HepG2 (cell line): ENCODE measurements around the gene PGK2. TPM values are rescaled to one million over a fixed set of nuclear protein-coding genes. Genes with fewer than 3 reads are reported as not detected.

ENCODE experiments used
- ATAC-seq: fragments of 200-7000 bp; cut with Tn5 transposase; 3 replicates; pipeline ENCODE4 v1.9.1; 2020; ENCODE audit warnings: mild to moderate bottlenecking, moderate library complexity
- BruUV-seq: library from RNA; stranded (reverse); fragments of 400-500 nt; replicated peaks from 2 replicates; lab custom pipeline; 2021; lab: Mats Ljungman, UMichigan
- CTCF ChIA-PET: fragments of 300-600 bp; formaldehyde crosslinking; extraction: SDS; loops from one replicate; lab custom pipeline; 2021; ENCODE audit warnings: low total read pairs, inconsistent platforms, low intra/inter-chr PET ratio; lab: Yijun Ruan, JAX
- POLR2A ChIA-PET: fragments of 350-600 bp; sonication (Branson Sonifier 250); formaldehyde crosslinking; loops from one replicate; lab custom pipeline; 2020; ENCODE audit warnings: antibody characterized with exemption, inconsistent platforms; lab: Yijun Ruan, JAX
- DNase-seq: peaks from one replicate; pipeline ENCODE4 v3.0.0-alpha.2; 2015; ENCODE audit warnings: low spot score
- FAIRE-seq: peaks from 3 replicates; lab custom pipeline; 2011; peaks lifted over from hg19 to GRCh38; lab: Jason Lieb, UNC
- H2AFZ ChIP-seq: one replicate; pipeline ENCODE4 v1.6.1; 2011; ENCODE audit warnings: low read length, inconsistent platforms
- H3K27ac ChIP-seq: fragments of 300-600 bp; 3 replicates; pipeline ENCODE4 v1.8.0; 2011; ENCODE audit warnings: mixed run types, mild to moderate bottlenecking, mixed read lengths, low read length, inconsistent platforms; ENCODE audit not compliant: insufficient read depth; ENCODE audit errors: extremely low read length
- H3K27me3 ChIP-seq, 2 experiments: fragments of 200-600 bp in 1 of 2; 2 replicates in 1 of 2; 3 replicates in 1 of 2; pipeline versions ENCODE4 v1.6.0 to v1.8.0; 2011; ENCODE audit warnings: low read length in 2 of 2, mild to moderate bottlenecking in 2 of 2, moderate library complexity in 2 of 2, inconsistent platforms in 1 of 2; ENCODE audit not compliant: insufficient read depth in 2 of 2, control insufficient read depth in 1 of 2
- H3K36me3 ChIP-seq, 2 experiments: fragments of 200-600 bp in 1 of 2; replicated peaks in 1 of 2; 2 replicates in 1 of 2; 3 replicates in 1 of 2; pipeline versions ENCODE4 v1.5.1 to v1.8.0; 2011; ENCODE audit warnings: low read length in 2 of 2, inconsistent platforms in 1 of 2; ENCODE audit not compliant: insufficient read depth in 2 of 2, control insufficient read depth in 1 of 2
- H3K4me1 ChIP-seq: 2 replicates; pipeline ENCODE4 v1.5.1; 2012; ENCODE audit warnings: low read length, inconsistent platforms; ENCODE audit not compliant: insufficient read depth
- H3K4me2 ChIP-seq: 2 replicates; pipeline ENCODE4 v1.6.0; 2011; ENCODE audit warnings: low read depth, low read length, inconsistent platforms
- H3K4me3 ChIP-seq, 3 experiments: fragments of 200-600 bp in 1 of 3; sonication (generic), shearing (Covaris generic) in 1 of 3; replicated peaks in 1 of 3; 2 replicates each; pipeline ENCODE4 v1.5.1; 2011 to 2016; ENCODE audit warnings: low read length in 3 of 3, inconsistent platforms in 2 of 3, low read depth in 2 of 3, mild to moderate bottlenecking in 2 of 3, control low read depth in 1 of 3, mixed read lengths in 1 of 3; ENCODE audit not compliant: insufficient read depth in 1 of 3
- H3K79me2 ChIP-seq: one replicate; pipeline ENCODE4 v1.6.1; 2011; ENCODE audit warnings: low read length, inconsistent platforms; ENCODE audit not compliant: insufficient read depth
- H3K9ac ChIP-seq: 2 replicates; pipeline ENCODE4 v1.6.0; 2011; ENCODE audit warnings: mild to moderate bottlenecking, low read depth, low read length, inconsistent platforms; ENCODE audit not compliant: insufficient read depth
- H3K9me3 ChIP-seq: 2 replicates; pipeline ENCODE4 v1.5.1; 2012; ENCODE audit warnings: mild to moderate bottlenecking, low read length
- H4K20me1 ChIP-seq: 2 replicates; pipeline ENCODE4 v1.6.0; 2011; ENCODE audit warnings: inconsistent platforms, mild to moderate bottlenecking, low read length, moderate library complexity; ENCODE audit not compliant: insufficient read depth
- CHD2 ChIP-seq: IDR thresholded peaks from 2 replicates; pipeline ENCODE4 v1.6.1; 2011; ENCODE audit warnings: low read depth, low read length, improper control_type of control experiment
- CREB1 ChIP-seq, 2 experiments: fragments of 450-650 bp in 1 of 2; IDR thresholded peaks; 2 replicates each; pipeline ENCODE4 v1.6.1; 2016 to 2017; ENCODE audit warnings: control low read depth in 1 of 2, mild to moderate bottlenecking in 1 of 2, missing compliant biosample characterization in 1 of 2, missing genetic modification characterization in 1 of 2
- HNF4G ChIP-seq, 2 experiments: sonication (generic) in 1 of 2; formaldehyde crosslinking in 1 of 2; IDR thresholded peaks; 2 replicates each; pipeline versions ENCODE4 v1.4.0 to v1.6.1; 2011 to 2020; ENCODE audit warnings: borderline replicate concordance in 2 of 2, low read depth in 2 of 2, mild to moderate bottlenecking in 2 of 2, low read length in 1 of 2, missing genetic modification reagents in 1 of 2, moderate library complexity in 1 of 2
- JARID2 ChIP-seq: sonication (generic); formaldehyde crosslinking; IDR thresholded peaks from 2 replicates; pipeline ENCODE4 v1.8.1; 2023; ENCODE audit warnings: missing genetic modification reagents, inconsistent platforms; ENCODE audit not compliant: insufficient replicate concordance
- KLF6 ChIP-seq: IDR thresholded peaks from 2 replicates; pipeline ENCODE4 v1.8.0; 2016; ENCODE audit warnings: missing biosample characterization, missing genetic modification reagents
- NFIC ChIP-seq: IDR thresholded peaks from 2 replicates; pipeline ENCODE4 v1.6.1; 2012; ENCODE audit warnings: mild to moderate bottlenecking, low read length, inconsistent platforms
- POLR2G ChIP-seq: fragments of 200-400 bp; formaldehyde crosslinking; IDR thresholded peaks from 2 replicates; pipeline ENCODE4 v1.6.1; 2018; ENCODE audit warnings: mild to moderate bottlenecking, low read depth, low read length, moderate library complexity
- PPARG ChIP-seq: conservative IDR thresholded peaks from 2 replicates; pipeline ENCODE4 v1.6.1; 2016; ENCODE audit warnings: missing biosample characterization, missing genetic modification reagents
- RFX3 ChIP-seq: IDR thresholded peaks from 2 replicates; pipeline ENCODE4 v1.6.1; 2016; ENCODE audit warnings: missing biosample characterization, missing genetic modification reagents
- ZFP36 ChIP-seq: fragments of 150-350 bp; IDR thresholded peaks from 2 replicates; pipeline ENCODE4 v1.6.1; 2018; ENCODE audit warnings: borderline replicate concordance, low read length, low read depth; ENCODE audit not compliant: partially characterized antibody
- ZFX ChIP-seq: sonication (generic); formaldehyde crosslinking; IDR thresholded peaks from 2 replicates; pipeline ENCODE4 v1.4.0; 2020; ENCODE audit warnings: mild to moderate bottlenecking, low read depth, missing genetic modification reagents, moderate library complexity
- ZNF552 ChIP-seq: sonication (generic); formaldehyde crosslinking; IDR thresholded peaks from 2 replicates; pipeline ENCODE4 v1.9.0; 2022; ENCODE audit warnings: missing genetic modification reagents, mild to moderate bottlenecking, borderline replicate concordance
- WGBS: methylation state at CpG from one replicate; pipeline ENCODE4 v1.1.6; 2017; ENCODE audit warnings: low lambda C conversion rate; 5-methylcytosine and 5-hydroxymethylcytosine counted together
- in situ Hi-C: cut with HindIII; loops from 2 replicates; pipeline ENCODE4 v1.10.0; 2017; ENCODE audit warnings: low pct_unique_long_range_greater_than_20kb; ENCODE audit not compliant: extremely low pct_ligation_motif_present
- intact Hi-C: fragments of 100-400 bp; cut with micrococcal nuclease; formaldehyde crosslinking; loops from one replicate; pipeline ENCODE4 v1.10.0; 2022; ENCODE audit not compliant: unreplicated experiment
- polyA plus RNA-seq, 8 experiments: library from polyadenylated mRNA; depleted of rRNA in 3 of 8; stranded (reverse) in 7 of 8; unstranded in 1 of 8; fragments of >200 nt; fragmentation: Illumina TruSeq in 4 of 8; extraction: Trizol in 4 of 8; gene quantifications; 2 replicates each; pipeline versions ENCODE4 v1.2.1 to v1.2.3, GENCODE V29; 2011 to 2016; ENCODE audit warnings: low read depth in 4 of 8, missing spikeins in 1 of 8, mixed read lengths in 1 of 8; ENCODE audit not compliant: insufficient read depth in 1 of 8
- total RNA-seq, 5 experiments: library from RNA; depleted of rRNA; stranded (reverse); fragments of >200 nt; fragmentation: Illumina TruSeq; extraction: Trizol; gene quantifications; 2 replicates each; pipeline ENCODE4 v1.2.3, GENCODE V29; 2016; ENCODE audit warnings: low read depth in 1 of 5
- TF ChIP-seq, protein P1 (sequence below): sonication (generic); formaldehyde crosslinking; IDR thresholded peaks from 2 replicates; pipeline ENCODE4 v1.5.0; 2020; ENCODE audit warnings: mild to moderate bottlenecking, missing genetic modification reagents
- TF ChIP-seq, protein P2 (sequence below): IDR thresholded peaks from 2 replicates; pipeline ENCODE4 v1.6.1; 2016; ENCODE audit warnings: low read depth, borderline replicate concordance
- TF ChIP-seq, protein P3 (sequence below), 2 experiments: fragments of 450-650 bp in 1 of 2; sonication (generic) in 1 of 2; formaldehyde crosslinking; IDR thresholded peaks; 2 replicates each; pipeline versions ENCODE4 v1.5.0 to v1.8.0; 2020 to 2022; ENCODE audit warnings: mild to moderate bottlenecking in 1 of 2, missing genetic modification reagents in 1 of 2

The PGK2 gene
- total and polyA plus RNA-seq, 2 of the 13 experiments (the other 11 are each of a cell fraction or from before 2014, with no cell fraction given): not detected

DNA sequence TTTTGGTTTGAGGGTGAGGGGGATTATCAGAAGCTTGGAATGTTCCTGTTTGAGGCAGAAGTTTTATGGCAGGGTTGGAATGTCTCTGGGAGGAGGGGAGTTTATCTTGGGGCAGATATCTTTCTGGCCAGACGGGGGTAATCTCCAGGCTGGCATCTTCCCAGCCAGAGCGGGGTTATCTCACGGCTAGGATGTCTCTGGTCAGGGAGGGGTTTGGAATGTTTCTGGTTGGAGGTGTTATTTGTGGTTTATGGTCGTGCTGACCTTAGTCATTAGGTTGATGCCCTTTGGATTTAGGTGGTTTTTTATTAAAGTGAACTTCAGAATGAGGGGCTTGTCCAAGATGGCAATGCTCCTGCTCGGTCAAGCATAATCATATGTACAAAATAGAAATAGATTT is 14.8 kb downstream of the PGK2 start:
- Histone ChIP-seq H3K4me3 (no peak overlapping the region), H3K79me2 (no peaks in the 10 kb centered on the region), H3K36me3 (no peaks in the 10 kb centered on the region), H3K9me3 (no peaks in the 10 kb centered on the region), H3K27me3 (no peaks in the 10 kb centered on the region), H3K4me1 (peaks cover 9% of the 10 kb centered on the region), H3K27ac (no peak overlapping the region), H4K20me1 (no peaks in the 10 kb centered on the region), H3K4me2 (no peak overlapping the region), H3K9ac (no peak overlapping the region), H2AFZ (no peak overlapping the region)
- no peak for DNase-seq
- POLR2A ChIA-PET: no interaction called here
- CTCF ChIA-PET: no interaction called here
- TF ChIP-seq KLF6 (CRISPR knock-in tag): no peak
- no peak for TF ChIP-seq CREB1 (IDR thresholded peaks at IDR 0.05)
- TF ChIP-seq CREB1 (CRISPR knock-in tag; IDR thresholded peaks at IDR 0.05): no peak
- TF ChIP-seq NFIC: no peak
- TF ChIP-seq ZFP36: no peak
- TF ChIP-seq, protein P1, sequence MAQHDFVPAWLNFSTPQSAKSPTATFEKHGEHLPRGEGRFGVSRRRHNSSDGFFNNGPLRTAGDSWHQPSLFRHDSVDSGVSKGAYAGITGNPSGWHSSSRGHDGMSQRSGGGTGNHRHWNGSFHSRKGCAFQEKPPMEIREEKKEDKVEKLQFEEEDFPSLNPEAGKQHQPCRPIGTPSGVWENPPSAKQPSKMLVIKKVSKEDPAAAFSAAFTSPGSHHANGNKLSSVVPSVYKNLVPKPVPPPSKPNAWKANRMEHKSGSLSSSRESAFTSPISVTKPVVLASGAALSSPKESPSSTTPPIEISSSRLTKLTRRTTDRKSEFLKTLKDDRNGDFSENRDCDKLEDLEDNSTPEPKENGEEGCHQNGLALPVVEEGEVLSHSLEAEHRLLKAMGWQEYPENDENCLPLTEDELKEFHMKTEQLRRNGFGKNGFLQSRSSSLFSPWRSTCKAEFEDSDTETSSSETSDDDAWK: no peak
- no peak for TF ChIP-seq ZNF552
- TF ChIP-seq POLR2G: no peak
- TF ChIP-seq RFX3: no peak
- TF ChIP-seq, protein P2, sequence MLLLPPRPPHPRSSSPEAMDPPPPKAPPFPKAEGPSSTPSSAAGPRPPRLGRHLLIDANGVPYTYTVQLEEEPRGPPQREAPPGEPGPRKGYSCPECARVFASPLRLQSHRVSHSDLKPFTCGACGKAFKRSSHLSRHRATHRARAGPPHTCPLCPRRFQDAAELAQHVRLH (CRISPR knock-in tag): no peak
- no peak for TF ChIP-seq PPARG (CRISPR knock-in tag)
- TF ChIP-seq HNF4G (IDR thresholded peaks at IDR 0.05; ENCODE audit: borderline replicate concordance, low read depth, low read length): no peak
- no peak for TF ChIP-seq HNF4G (CRISPR knock-in tag; IDR thresholded peaks at IDR 0.05; ENCODE audit: borderline replicate concordance, low read depth)
- TF ChIP-seq CHD2: no peak
- TF ChIP-seq, protein P3, sequence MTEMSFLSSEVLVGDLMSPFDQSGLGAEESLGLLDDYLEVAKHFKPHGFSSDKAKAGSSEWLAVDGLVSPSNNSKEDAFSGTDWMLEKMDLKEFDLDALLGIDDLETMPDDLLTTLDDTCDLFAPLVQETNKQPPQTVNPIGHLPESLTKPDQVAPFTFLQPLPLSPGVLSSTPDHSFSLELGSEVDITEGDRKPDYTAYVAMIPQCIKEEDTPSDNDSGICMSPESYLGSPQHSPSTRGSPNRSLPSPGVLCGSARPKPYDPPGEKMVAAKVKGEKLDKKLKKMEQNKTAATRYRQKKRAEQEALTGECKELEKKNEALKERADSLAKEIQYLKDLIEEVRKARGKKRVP (CRISPR knock-in tag; IDR thresholded peaks at IDR 0.05): no peak
- no peak for TF ChIP-seq JARID2
- TF ChIP-seq ZFX (CRISPR knock-in tag): no peak
- 9% methylated on average over 5 of the region's 5 CpGs for WGBS
- no peak for FAIRE-seq
- no TSS peak for BruUV-seq
- in situ Hi-C loops: no loop called here
- intact Hi-C loops: loop anchor here (10.0 kb wide), 1 partner anchor 73 kb away; no protein-coding TSS in a partner anchor
- no peak for ATAC-seq
